Mammary epithelial cell (primary cell): ENCODE results near the gene KRTAP10-3.
"Not testable (repeated sequence)": the region's sequence is repeated elsewhere in the genome, so short reads cannot be mapped to it uniquely, and the experiment has no call there.

Experiments used
- EZH2 ChIP-seq: IDR thresholded peaks from 2 replicates; pipeline ENCODE4 v1.6.1; 2012; ENCODE audit warnings: low read length, inconsistent platforms, borderline replicate concordance
- TF ChIP-seq, protein P1 (sequence below), 2 donors: IDR thresholded peaks in 1 of 2; conservative IDR thresholded peaks in 1 of 2; 2 replicates each; pipeline ENCODE4 v1.5.1; 2011 to 2012; ENCODE audit warnings: inconsistent platforms in 2 of 2, low read length in 2 of 2, mild to moderate bottlenecking in 2 of 2, control low read depth in 1 of 2, low read depth in 1 of 2; ENCODE audit not compliant: insufficient read depth in 1 of 2; ENCODE audit errors: extremely low read depth in 1 of 2

DNA sequence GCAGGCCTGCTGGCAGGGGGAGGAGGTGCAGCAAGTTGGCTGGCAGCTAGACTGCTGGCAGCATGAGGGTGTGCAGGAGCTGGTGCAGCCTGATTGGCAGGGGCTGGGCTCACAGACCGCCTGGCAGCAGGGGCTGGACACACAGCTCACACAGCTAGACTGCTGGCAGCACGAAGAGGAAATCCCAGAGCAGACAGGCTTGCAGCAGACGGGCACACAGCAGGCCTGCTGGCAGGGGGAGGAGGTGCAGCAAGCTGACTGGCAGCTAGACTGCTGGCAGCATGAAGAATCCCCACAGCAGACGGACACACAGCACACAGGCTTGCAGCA, 33.2 kb upstream of the KRTAP10-3 start:
- TF ChIP-seq, protein P1, sequence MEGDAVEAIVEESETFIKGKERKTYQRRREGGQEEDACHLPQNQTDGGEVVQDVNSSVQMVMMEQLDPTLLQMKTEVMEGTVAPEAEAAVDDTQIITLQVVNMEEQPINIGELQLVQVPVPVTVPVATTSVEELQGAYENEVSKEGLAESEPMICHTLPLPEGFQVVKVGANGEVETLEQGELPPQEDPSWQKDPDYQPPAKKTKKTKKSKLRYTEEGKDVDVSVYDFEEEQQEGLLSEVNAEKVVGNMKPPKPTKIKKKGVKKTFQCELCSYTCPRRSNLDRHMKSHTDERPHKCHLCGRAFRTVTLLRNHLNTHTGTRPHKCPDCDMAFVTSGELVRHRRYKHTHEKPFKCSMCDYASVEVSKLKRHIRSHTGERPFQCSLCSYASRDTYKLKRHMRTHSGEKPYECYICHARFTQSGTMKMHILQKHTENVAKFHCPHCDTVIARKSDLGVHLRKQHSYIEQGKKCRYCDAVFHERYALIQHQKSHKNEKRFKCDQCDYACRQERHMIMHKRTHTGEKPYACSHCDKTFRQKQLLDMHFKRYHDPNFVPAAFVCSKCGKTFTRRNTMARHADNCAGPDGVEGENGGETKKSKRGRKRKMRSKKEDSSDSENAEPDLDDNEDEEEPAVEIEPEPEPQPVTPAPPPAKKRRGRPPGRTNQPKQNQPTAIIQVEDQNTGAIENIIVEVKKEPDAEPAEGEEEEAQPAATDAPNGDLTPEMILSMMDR (conservative IDR thresholded peaks at IDR 0.05 in 1 of 2, IDR thresholded peaks at IDR 0.05 in 1 of 2; ENCODE audit: extremely low read depth in 1 of 2, insufficient read depth in 1 of 2, low read depth in 1 of 2, low read length in 2 of 2), result not testable (repeated sequence)
- not testable (repeated sequence) for TF ChIP-seq EZH2
